Measurements from ENCODE around the gene KCTD1. TPM values are rescaled to one million over a fixed set of nuclear protein-coding genes. Genes with fewer than 3 reads are reported as not detected.

The KCTD1 gene
- total RNA-seq, 6 experiments from 2014 or later: 14.7 to 18.5 (median 17.7) TPM

GRCh38 chr18:26471826-26472225, 76.5 kb downstream of the KCTD1 start:
- no peaks in the 10 kb centered on the region; the same call in 1 of the 2 replicates for H3K27me3 Mint-ChIP-seq (ENCODE audit: insufficient read depth)
- no peak overlapping the region for H3K4me3 Mint-ChIP-seq
- H3K9me3 Mint-ChIP-seq: no peaks in the 10 kb centered on the region
- H3K27ac Mint-ChIP-seq: no peak overlapping the region
- H3K36me3 Mint-ChIP-seq (ENCODE audit: low read depth): peaks cover 26% of the 10 kb centered on the region
- H3K4me1 Mint-ChIP-seq (ENCODE audit: low read depth): peaks cover 24% of the 10 kb centered on the region
- no peak for DNase-seq
- TF ChIP-seq CTCF (IDR thresholded peaks at IDR 0.05): no peak

- DNase-seq: no peak
- no peaks in the 10 kb centered on the region for H3K9me3 Mint-ChIP-seq
- no peaks in the 10 kb centered on the region; the same call in 1 of the 2 replicates for H3K27me3 Mint-ChIP-seq (ENCODE audit: insufficient read depth)
- peaks cover 25% of the 10 kb centered on the region for H3K36me3 Mint-ChIP-seq (ENCODE audit: low read depth)
- no peak overlapping the region for H3K4me3 Mint-ChIP-seq
- peaks cover 24% of the 10 kb centered on the region for H3K4me1 Mint-ChIP-seq (ENCODE audit: low read depth)
- H3K27ac Mint-ChIP-seq: no peak overlapping the region
- TF ChIP-seq CTCF (IDR thresholded peaks at IDR 0.05): no peak
Observed at GRCh38 chr18:26471027-26471426, 77.3 kb downstream of the KCTD1 start.

- H3K36me3 Mint-ChIP-seq (ENCODE audit: low read depth): peaks cover 21% of the 10 kb centered on the region; the same call in 1 of the 2 replicates
- no peaks in the 10 kb centered on the region; the same call in 1 of the 2 replicates for H3K27me3 Mint-ChIP-seq (ENCODE audit: insufficient read depth)
- H3K27ac Mint-ChIP-seq: no peak overlapping the region
- H3K4me1 Mint-ChIP-seq (ENCODE audit: low read depth): peaks cover 24% of the 10 kb centered on the region
- H3K9me3 Mint-ChIP-seq: no peaks in the 10 kb centered on the region
- TF ChIP-seq CTCF (IDR thresholded peaks at IDR 0.05): no peak
- DNase-seq: no peak
- no peak overlapping the region for H3K4me3 Mint-ChIP-seq
Observed at GRCh38 chr18:26470011-26470637, 78.2 kb downstream of the KCTD1 start.

GRCh38 chr18:26468931-26469340, 79.4 kb downstream of the KCTD1 start:
- peaks cover 24% of the 10 kb centered on the region for H3K4me1 Mint-ChIP-seq (ENCODE audit: low read depth)
- no peak overlapping the region for H3K4me3 Mint-ChIP-seq
- H3K9me3 Mint-ChIP-seq: no peaks in the 10 kb centered on the region
- H3K36me3 Mint-ChIP-seq (ENCODE audit: low read depth): peaks cover 21% of the 10 kb centered on the region; the same call in 1 of the 2 replicates
- DNase-seq: no peak
- no peaks in the 10 kb centered on the region; the same call in 1 of the 2 replicates for H3K27me3 Mint-ChIP-seq (ENCODE audit: insufficient read depth)
- no peak overlapping the region for H3K27ac Mint-ChIP-seq
- peak; percentile 73 for TF ChIP-seq CTCF (IDR thresholded peaks at IDR 0.05)

GRCh38 chr18:26466026-26466425, 82.3 kb downstream of the KCTD1 start:
- no peaks in the 10 kb centered on the region for H3K9me3 Mint-ChIP-seq
- H3K27me3 Mint-ChIP-seq (ENCODE audit: insufficient read depth): no peaks in the 10 kb centered on the region; the same call in none of the 2 replicates
- no peak overlapping the region for H3K27ac Mint-ChIP-seq
- H3K4me3 Mint-ChIP-seq: no peak overlapping the region
- H3K36me3 Mint-ChIP-seq (ENCODE audit: low read depth): peaks cover 6% of the 10 kb centered on the region; the same call in 1 of the 2 replicates
- DNase-seq: no peak
- peaks cover 21% of the 10 kb centered on the region for H3K4me1 Mint-ChIP-seq (ENCODE audit: low read depth)
- TF ChIP-seq CTCF (IDR thresholded peaks at IDR 0.05): no peak
